Measurements from ENCODE around the gene GAD2.

The GAD2 gene

DNA sequence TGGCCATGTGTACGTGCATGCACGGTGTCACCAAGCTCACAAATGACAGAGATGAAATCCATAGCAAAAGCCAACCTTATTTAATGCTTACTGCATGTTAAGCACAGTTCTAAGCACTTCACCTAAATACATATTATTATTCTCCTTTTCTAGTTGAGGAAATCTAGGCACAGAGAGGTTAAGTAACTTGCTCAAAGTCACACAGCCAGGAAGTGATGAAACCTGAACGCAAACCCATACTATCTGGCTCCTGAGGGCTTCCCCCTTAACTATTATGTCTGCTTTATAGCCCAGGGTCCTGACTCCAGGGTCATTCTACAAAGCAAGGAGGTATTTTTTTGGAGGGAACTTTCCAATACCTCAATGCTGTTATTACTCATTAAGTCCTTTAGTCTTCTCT lies 61.7 kb downstream of the GAD2 start:
- Histone ChIP-seq H3K4me1 (ENCODE audit: control insufficient read depth, low read depth, low read length) (no peaks in the 10 kb centered on the region), H3K9me3 (ENCODE audit: control insufficient read depth, low read depth, low read length) (no peaks in the 10 kb centered on the region), H3K27ac (ENCODE audit: low read length) (no peak overlapping the region), H3K27me3 (ENCODE audit: control insufficient read depth, insufficient read depth, low read length) (no peaks in the 10 kb centered on the region), H3K36me3 (ENCODE audit: control insufficient read depth, low read depth, low read length) (no peaks in the 10 kb centered on the region), H3K4me3 (ENCODE audit: low read length) (no peak overlapping the region), H3K9ac (ENCODE audit: low read length) (no peak overlapping the region)

DNA sequence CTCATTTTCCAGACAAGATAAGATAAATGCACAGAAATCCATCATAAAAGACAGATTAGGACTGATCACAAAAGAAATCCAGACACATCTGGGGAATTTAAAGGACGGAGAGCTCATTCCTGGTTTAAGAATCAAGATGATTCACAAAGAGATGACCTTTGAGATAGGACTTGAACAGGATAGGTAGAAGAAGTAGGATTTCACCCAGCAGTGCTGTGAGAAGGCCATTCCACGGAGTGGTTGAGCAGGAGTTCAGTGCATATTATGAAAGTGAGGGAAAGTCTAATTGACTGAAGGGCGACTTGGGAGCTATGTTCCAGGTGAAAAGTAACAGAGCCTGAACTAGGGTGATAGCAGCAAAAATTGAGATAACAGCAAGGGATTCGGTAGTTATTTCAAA lies 73.7 kb downstream of the GAD2 start:
- Histone ChIP-seq H3K27me3 (ENCODE audit: control insufficient read depth, insufficient read depth, low read length) (no peaks in the 10 kb centered on the region), H3K36me3 (ENCODE audit: control insufficient read depth, low read depth, low read length) (no peaks in the 10 kb centered on the region), H3K9ac (ENCODE audit: low read length) (no peak overlapping the region), H3K9me3 (ENCODE audit: control insufficient read depth, low read depth, low read length) (no peaks in the 10 kb centered on the region), H3K4me3 (ENCODE audit: low read length) (no peak overlapping the region), H3K4me1 (ENCODE audit: control insufficient read depth, low read depth, low read length) (no peaks in the 10 kb centered on the region), H3K27ac (ENCODE audit: low read length) (no peak overlapping the region)

DNA sequence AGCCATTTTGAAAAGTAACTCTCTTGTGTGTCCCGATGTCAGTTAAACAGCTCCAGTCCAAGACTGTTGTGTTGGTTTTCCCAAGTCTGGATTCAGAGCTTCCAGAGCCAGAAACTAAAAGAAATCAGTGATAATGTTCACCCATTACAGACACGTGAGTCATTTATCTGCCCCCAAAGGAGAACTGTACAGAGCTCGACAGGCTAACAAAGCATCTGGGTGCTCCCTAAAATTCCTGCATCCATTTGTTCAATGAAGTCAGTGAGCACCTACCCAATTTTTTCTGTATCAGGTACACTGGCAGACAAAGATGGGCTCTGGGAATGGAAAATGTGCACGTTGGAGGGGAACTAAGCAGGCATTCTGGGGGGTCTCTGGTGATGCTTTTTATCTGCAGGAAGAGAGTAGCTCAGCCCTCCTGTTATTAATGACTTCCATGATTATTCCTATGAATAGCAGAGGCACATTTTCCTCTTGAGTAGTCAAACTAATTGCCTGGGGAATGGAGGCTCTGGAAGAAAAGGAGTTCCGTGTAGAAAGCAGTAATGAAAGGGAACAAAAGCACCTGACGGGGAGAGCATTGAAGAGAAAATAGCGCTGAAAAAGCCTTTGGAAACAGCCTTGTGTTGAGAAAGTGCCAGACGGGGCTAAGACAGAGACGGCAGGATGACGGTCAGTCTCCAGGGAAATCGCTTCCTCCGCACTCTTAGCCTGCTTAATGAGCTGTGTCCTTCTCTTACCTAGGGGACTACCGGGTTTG lies 75.3 kb downstream of the GAD2 start:
- Histone ChIP-seq H3K9me3 (ENCODE audit: control insufficient read depth, low read depth, low read length) (no peaks in the 10 kb centered on the region), H3K36me3 (ENCODE audit: control insufficient read depth, low read depth, low read length) (no peaks in the 10 kb centered on the region), H3K4me3 (ENCODE audit: low read length) (no peak overlapping the region), H3K27ac (ENCODE audit: low read length) (no peak overlapping the region), H3K27me3 (ENCODE audit: control insufficient read depth, insufficient read depth, low read length) (no peaks in the 10 kb centered on the region), H3K9ac (ENCODE audit: low read length) (no peak overlapping the region), H3K4me1 (ENCODE audit: control insufficient read depth, low read depth, low read length) (no peaks in the 10 kb centered on the region)

DNA sequence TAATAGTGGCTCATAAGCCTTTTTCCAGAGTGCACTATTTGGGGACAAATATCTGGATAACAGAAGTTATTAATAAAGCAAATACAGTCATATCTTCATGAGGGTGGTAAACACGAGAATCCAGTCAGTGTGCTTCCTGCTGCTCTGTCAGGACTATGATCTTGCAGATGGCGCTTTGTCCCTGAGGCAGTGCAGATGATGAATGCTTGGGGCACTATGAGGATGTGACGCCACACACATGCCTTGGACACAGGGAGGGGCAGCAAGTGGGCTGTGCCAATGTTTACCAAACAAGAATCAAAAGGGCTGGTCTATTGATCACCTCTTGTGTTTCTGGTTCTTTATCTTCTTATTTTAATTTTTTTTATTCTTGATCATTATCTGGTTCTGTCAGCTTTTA lies 79.8 kb downstream of the GAD2 start:
- H3K27me3 ChIP-seq (ENCODE audit: control insufficient read depth, insufficient read depth, low read length): no peaks in the 10 kb centered on the region
- H3K36me3 ChIP-seq (ENCODE audit: control insufficient read depth, low read depth, low read length): no peaks in the 10 kb centered on the region
- no peaks in the 10 kb centered on the region for H3K4me1 ChIP-seq (ENCODE audit: control insufficient read depth, low read depth, low read length)
- no peaks in the 10 kb centered on the region for H3K9me3 ChIP-seq (ENCODE audit: control insufficient read depth, low read depth, low read length)
- H3K4me3 ChIP-seq (ENCODE audit: low read length): no peak overlapping the region
- H3K9ac ChIP-seq (ENCODE audit: low read length): no peak overlapping the region
- no peak overlapping the region for H3K27ac ChIP-seq (ENCODE audit: low read length)

DNA sequence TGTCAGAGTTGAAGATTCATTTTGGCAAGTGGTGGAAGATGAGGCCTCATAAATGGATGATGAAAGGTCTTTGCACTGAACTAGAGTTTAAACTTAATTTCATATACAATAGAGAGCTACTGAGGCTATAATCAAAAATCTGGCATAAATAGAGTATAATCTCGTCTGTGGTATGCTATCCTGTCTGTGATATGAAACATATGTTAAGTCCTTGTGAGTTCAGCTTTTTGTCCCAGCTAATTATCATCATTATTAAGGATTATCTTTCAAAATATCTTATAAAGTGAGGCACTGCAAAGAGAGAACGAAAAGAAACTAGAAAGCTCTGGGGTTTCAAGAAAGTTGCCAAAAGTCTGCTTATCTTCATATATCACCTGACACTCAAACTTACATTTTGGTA lies 83.4 kb downstream of the GAD2 start:
- Histone ChIP-seq H3K9me3 (ENCODE audit: control insufficient read depth, low read depth, low read length) (no peaks in the 10 kb centered on the region), H3K36me3 (ENCODE audit: control insufficient read depth, low read depth, low read length) (no peaks in the 10 kb centered on the region), H3K27ac (ENCODE audit: low read length) (no peak overlapping the region), H3K27me3 (ENCODE audit: control insufficient read depth, insufficient read depth, low read length) (no peaks in the 10 kb centered on the region), H3K9ac (ENCODE audit: low read length) (no peak overlapping the region), H3K4me3 (ENCODE audit: low read length) (no peak overlapping the region), H3K4me1 (ENCODE audit: control insufficient read depth, low read depth, low read length) (no peaks in the 10 kb centered on the region)

DNA sequence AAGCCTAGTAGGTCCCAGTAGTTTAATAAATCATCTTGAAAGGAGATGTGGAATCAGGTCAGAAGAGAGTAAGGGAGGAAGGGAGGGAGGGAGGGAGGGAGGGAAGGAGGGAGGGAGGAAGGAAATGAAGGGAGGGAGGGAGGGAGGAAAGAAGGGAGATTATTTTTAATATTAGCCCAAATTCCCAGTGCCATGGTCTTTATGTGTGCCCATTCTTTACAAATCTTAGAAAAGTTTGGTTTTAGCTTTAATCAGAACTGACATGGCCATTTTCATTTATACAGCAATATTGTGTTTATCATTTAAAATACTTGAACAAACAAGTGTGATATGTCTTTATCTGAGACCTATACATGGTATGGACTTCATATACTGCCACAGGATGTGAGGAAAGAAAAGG lies 86.8 kb downstream of the GAD2 start:
- Histone ChIP-seq H3K9ac (ENCODE audit: low read length) (no peak overlapping the region), H3K4me3 (ENCODE audit: low read length) (no peak overlapping the region), H3K9me3 (ENCODE audit: control insufficient read depth, low read depth, low read length) (no peaks in the 10 kb centered on the region), H3K27ac (ENCODE audit: low read length) (no peak overlapping the region), H3K36me3 (ENCODE audit: control insufficient read depth, low read depth, low read length) (no peaks in the 10 kb centered on the region), H3K27me3 (ENCODE audit: control insufficient read depth, insufficient read depth, low read length) (no peaks in the 10 kb centered on the region), H3K4me1 (ENCODE audit: control insufficient read depth, low read depth, low read length) (no peaks in the 10 kb centered on the region)

DNA sequence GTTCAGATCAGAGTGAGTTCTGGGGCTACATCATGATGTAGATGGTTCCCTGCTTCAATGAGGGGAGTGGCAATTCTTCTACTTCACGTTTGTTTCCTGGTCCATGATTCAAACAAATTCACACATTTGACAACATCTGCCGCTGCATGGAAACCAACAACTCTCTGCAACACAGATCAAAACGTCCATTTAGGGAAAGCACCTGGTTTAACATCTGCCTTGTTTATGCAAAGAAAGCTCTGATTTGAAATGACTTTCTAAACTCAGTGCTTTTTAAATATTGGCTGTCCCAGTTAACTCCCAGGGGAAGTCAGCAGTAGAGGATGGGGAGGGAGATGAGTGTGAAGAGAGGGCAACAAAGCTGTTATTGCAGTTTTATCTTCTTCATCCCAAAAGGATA lies 93.8 kb downstream of the GAD2 start:
- H3K27ac ChIP-seq (ENCODE audit: low read length): no peak overlapping the region
- H3K27me3 ChIP-seq (ENCODE audit: control insufficient read depth, insufficient read depth, low read length): no peaks in the 10 kb centered on the region
- H3K4me3 ChIP-seq (ENCODE audit: low read length): no peak overlapping the region
- no peaks in the 10 kb centered on the region for H3K36me3 ChIP-seq (ENCODE audit: control insufficient read depth, low read depth, low read length)
- H3K9ac ChIP-seq (ENCODE audit: low read length): no peak overlapping the region
- H3K9me3 ChIP-seq (ENCODE audit: control insufficient read depth, low read depth, low read length): no peaks in the 10 kb centered on the region
- H3K4me1 ChIP-seq (ENCODE audit: control insufficient read depth, low read depth, low read length): no peaks in the 10 kb centered on the region

DNA sequence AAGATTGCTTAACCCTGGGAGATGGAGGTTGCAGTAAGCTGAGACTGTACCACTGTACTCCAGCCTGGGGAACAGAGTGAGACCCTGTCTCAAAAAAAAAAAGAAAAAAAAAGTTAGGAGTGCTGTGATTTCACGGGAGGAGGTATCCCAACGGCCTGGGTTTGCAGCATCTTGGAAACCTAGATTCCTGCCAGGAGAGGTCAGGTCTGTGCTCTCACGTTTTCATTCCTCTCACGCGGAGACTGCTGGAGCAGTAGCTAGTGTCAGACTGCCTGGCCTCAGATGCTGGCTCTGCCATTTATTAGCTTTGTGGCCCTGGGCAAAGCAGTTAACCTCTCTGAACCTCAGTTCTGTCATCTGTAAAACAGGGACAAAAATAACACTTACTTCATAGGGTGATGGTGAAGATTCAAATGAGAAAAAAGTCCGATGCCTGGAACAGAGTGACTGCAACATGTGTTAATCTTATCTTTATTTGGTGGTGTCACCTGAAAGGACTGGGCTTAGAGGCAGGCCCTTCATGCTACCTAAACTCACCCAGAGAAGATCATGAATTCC lies 94.9 kb downstream of the GAD2 start:
- H3K9ac ChIP-seq (ENCODE audit: low read length): no peak overlapping the region
- no peak overlapping the region for H3K4me3 ChIP-seq (ENCODE audit: low read length)
- no peaks in the 10 kb centered on the region for H3K9me3 ChIP-seq (ENCODE audit: control insufficient read depth, low read depth, low read length)
- no peaks in the 10 kb centered on the region for H3K27me3 ChIP-seq (ENCODE audit: control insufficient read depth, insufficient read depth, low read length)
- H3K36me3 ChIP-seq (ENCODE audit: control insufficient read depth, low read depth, low read length): no peaks in the 10 kb centered on the region
- no peaks in the 10 kb centered on the region for H3K4me1 ChIP-seq (ENCODE audit: control insufficient read depth, low read depth, low read length)
- H3K27ac ChIP-seq (ENCODE audit: low read length): no peak overlapping the region

DNA sequence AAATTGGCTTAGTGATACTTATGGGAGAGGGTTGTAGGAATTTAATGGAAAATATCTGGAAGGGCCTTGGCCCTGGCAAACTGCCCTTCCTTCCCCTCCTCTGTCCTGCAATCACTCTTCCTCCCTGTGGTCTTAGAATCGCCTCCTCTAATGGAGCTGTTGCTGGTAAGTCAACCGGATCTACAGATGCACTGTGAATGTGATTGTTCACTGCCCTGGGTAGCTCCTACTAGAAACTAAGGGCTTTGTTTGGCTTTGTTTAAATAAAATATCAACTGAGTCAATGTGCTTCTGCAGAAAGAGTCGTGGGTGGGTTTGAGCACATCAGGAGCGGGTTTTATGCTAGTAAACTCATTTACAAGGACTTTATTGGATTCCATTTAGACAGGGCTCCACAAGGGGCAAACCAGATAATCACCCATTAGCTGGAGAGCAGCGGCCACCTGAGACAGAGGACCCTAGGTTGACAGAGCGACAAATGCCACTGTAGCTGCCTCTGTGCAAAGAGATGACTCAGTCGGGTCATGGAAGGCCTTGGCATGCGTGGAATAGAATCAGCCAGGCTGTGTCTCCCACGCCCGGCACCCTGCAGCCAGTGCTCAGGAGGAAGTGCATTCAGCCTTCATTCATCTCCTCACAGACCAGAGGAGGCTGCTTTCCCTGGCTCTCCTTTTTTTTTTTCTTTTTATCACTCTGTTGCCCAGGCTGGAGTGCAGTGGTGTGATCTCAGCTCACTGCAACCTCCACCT lies 97.9 kb downstream of the GAD2 start:
- H3K27me3 ChIP-seq (ENCODE audit: control insufficient read depth, insufficient read depth, low read length): no peaks in the 10 kb centered on the region
- H3K36me3 ChIP-seq (ENCODE audit: control insufficient read depth, low read depth, low read length): no peaks in the 10 kb centered on the region
- H3K4me1 ChIP-seq (ENCODE audit: control insufficient read depth, low read depth, low read length): no peaks in the 10 kb centered on the region
- no peak overlapping the region for H3K9ac ChIP-seq (ENCODE audit: low read length)
- H3K27ac ChIP-seq (ENCODE audit: low read length): no peak overlapping the region
- H3K4me3 ChIP-seq (ENCODE audit: low read length): no peak overlapping the region
- H3K9me3 ChIP-seq (ENCODE audit: control insufficient read depth, low read depth, low read length): no peaks in the 10 kb centered on the region

DNA sequence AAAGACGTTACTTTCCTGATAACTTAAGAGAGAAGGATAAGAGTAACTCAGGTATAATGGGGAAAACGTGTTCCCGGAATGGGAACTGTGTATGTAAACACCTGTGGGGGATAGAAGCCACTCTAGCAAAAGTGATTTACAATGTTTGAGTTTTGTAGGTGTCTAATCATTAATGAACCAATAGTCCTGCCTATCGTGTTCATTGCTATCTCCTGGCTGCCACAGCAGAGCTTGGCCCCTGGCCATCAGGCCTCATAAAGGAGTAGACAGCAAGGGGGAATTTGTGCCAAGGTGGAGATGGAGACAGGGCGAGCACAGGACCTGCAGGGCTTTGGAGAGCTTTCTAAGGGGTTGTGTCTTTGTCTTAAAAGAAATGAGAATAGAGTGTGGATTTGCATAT lies 102.1 kb downstream of the GAD2 start:
- H3K9me3 ChIP-seq (ENCODE audit: control insufficient read depth, low read depth, low read length): no peaks in the 10 kb centered on the region
- no peak overlapping the region for H3K4me3 ChIP-seq (ENCODE audit: low read length)
- no peak overlapping the region for H3K27ac ChIP-seq (ENCODE audit: low read length)
- H3K27me3 ChIP-seq (ENCODE audit: control insufficient read depth, insufficient read depth, low read length): no peaks in the 10 kb centered on the region
- no peaks in the 10 kb centered on the region for H3K36me3 ChIP-seq (ENCODE audit: control insufficient read depth, low read depth, low read length)
- H3K4me1 ChIP-seq (ENCODE audit: control insufficient read depth, low read depth, low read length): no peaks in the 10 kb centered on the region
- no peak overlapping the region for H3K9ac ChIP-seq (ENCODE audit: low read length)

DNA sequence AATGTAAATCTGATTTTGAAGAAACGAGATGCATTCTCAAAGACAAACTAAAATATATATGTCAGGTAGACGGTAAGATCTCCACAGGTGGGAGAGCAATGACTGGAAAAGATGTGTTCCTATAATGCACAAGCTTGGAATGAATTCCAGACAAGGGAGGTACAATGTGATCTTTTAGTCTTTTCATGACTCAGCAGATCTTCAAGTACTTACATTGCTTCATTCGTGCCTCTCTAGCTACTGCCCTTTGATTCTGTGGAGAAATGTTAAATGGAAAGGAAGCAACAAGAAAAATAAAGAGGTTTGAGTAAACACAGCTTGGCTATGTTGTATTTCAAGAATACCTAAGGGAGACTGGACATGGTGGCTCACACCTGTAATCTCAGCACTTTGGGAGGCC lies 106.6 kb downstream of the GAD2 start:
- Histone ChIP-seq H3K27me3 (ENCODE audit: control insufficient read depth, insufficient read depth, low read length) (no peaks in the 10 kb centered on the region), H3K27ac (ENCODE audit: low read length) (no peak overlapping the region), H3K4me1 (ENCODE audit: control insufficient read depth, low read depth, low read length) (no peaks in the 10 kb centered on the region), H3K4me3 (ENCODE audit: low read length) (no peak overlapping the region), H3K9ac (ENCODE audit: low read length) (no peak overlapping the region), H3K9me3 (ENCODE audit: control insufficient read depth, low read depth, low read length) (no peaks in the 10 kb centered on the region), H3K36me3 (ENCODE audit: control insufficient read depth, low read depth, low read length) (no peaks in the 10 kb centered on the region)

DNA sequence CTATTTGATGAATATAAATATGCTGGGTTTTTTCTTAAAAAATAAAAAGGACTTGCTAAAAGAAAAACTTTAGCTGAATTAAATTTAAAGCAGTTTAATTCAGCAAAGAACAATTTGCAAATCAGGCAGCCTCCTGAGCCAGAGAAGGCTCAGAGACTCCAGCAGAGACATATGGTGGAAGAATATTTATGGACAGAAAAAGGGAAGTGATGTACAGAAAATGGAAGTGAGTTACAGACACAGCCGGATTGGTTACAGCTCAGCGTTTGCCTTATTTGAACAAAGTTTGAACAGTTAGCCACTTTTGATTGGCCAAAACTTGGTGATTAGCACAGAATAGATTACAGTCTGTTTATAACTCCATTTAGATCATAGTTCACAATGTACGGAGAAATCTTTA lies 110.3 kb downstream of the GAD2 start:
- no peak overlapping the region for H3K9ac ChIP-seq (ENCODE audit: low read length)
- no peaks in the 10 kb centered on the region for H3K4me1 ChIP-seq (ENCODE audit: control insufficient read depth, low read depth, low read length)
- H3K27me3 ChIP-seq (ENCODE audit: control insufficient read depth, insufficient read depth, low read length): no peaks in the 10 kb centered on the region
- no peaks in the 10 kb centered on the region for H3K9me3 ChIP-seq (ENCODE audit: control insufficient read depth, low read depth, low read length)
- H3K36me3 ChIP-seq (ENCODE audit: control insufficient read depth, low read depth, low read length): no peaks in the 10 kb centered on the region
- no peak overlapping the region for H3K4me3 ChIP-seq (ENCODE audit: low read length)
- H3K27ac ChIP-seq (ENCODE audit: low read length): no peak overlapping the region

Measured in iPS-18a (cell line).